Neuronal stem cell (in vitro differentiated cells): ENCODE measurements around the gene MAPT.

Experiments
- DNase-seq: peaks from one replicate; pipeline ENCODE4 v3.0.0-alpha.2; 2013; ENCODE audit warnings: low spot score
- H2AFZ ChIP-seq: one replicate; pipeline ENCODE4 v1.6.1; 2013; ENCODE audit warnings: mild to moderate bottlenecking, low read length, inconsistent platforms
- H2AK5ac ChIP-seq: 2 replicates; pipeline ENCODE4 v1.6.1; 2013; ENCODE audit warnings: low read depth, mild to moderate bottlenecking, inconsistent platforms, low read length, moderate library complexity, mixed read lengths
- H2BK120ac ChIP-seq: 2 replicates; pipeline ENCODE4 v1.6.1; 2013; ENCODE audit warnings: low read depth, mild to moderate bottlenecking, inconsistent platforms, low read length, moderate library complexity, mixed read lengths
- H2BK12ac ChIP-seq: one replicate; pipeline ENCODE4 v1.6.1; 2013; ENCODE audit warnings: low read length, inconsistent platforms
- H2BK15ac ChIP-seq: 2 replicates; pipeline ENCODE4 v1.6.1; 2013; ENCODE audit warnings: mild to moderate bottlenecking, low read length, inconsistent platforms, mixed read lengths
- H2BK5ac ChIP-seq: one replicate; pipeline ENCODE4 v1.6.1; 2013; ENCODE audit warnings: inconsistent platforms, mild to moderate bottlenecking, low read length, moderate library complexity
- H3K14ac ChIP-seq: one replicate; pipeline ENCODE4 v1.6.1; 2013; ENCODE audit warnings: low read length, inconsistent platforms
- H3K18ac ChIP-seq: 2 replicates; pipeline ENCODE4 v1.6.1; 2013; ENCODE audit warnings: low read length, inconsistent platforms
- H3K23ac ChIP-seq: 2 replicates; pipeline ENCODE4 v1.6.1; 2013; ENCODE audit warnings: low read depth, mild to moderate bottlenecking, mixed read lengths, low read length, inconsistent platforms; ENCODE audit not compliant: poor library complexity
- H3K27ac ChIP-seq: replicated peaks from 3 replicates; pipeline ENCODE4 v1.5.1; 2013; ENCODE audit warnings: low read length, inconsistent platforms
- H3K27me3 ChIP-seq, 3 experiments: 2 replicates each; pipeline ENCODE4 v1.6.1; 2013; ENCODE audit warnings: low read length in 3 of 3, mild to moderate bottlenecking in 2 of 3, inconsistent platforms in 1 of 3, low read depth in 1 of 3, mixed read lengths in 1 of 3, moderate library complexity in 1 of 3; ENCODE audit not compliant: control insufficient read depth in 3 of 3, insufficient read depth in 3 of 3
- H3K36me3 ChIP-seq, 2 donors: replicated peaks in 1 of 2; 2 replicates each; pipeline ENCODE4 v1.6.1; 2013; ENCODE audit warnings: low read length in 2 of 2; ENCODE audit not compliant: control insufficient read depth in 2 of 2, insufficient read depth in 2 of 2
- H3K4ac ChIP-seq: 2 replicates; pipeline ENCODE4 v1.6.1; 2013; ENCODE audit warnings: inconsistent platforms, mild to moderate bottlenecking, low read length, moderate library complexity
- H3K4me1 ChIP-seq, 2 donors: 1 replicate in 1 of 2; 2 replicates in 1 of 2; pipeline ENCODE4 v1.6.1; 2013; ENCODE audit warnings: low read length in 2 of 2, low read depth in 1 of 2; ENCODE audit not compliant: control insufficient read depth in 2 of 2, insufficient read depth in 1 of 2
- H3K4me2 ChIP-seq: one replicate; pipeline ENCODE4 v1.6.1; 2013; ENCODE audit warnings: mild to moderate bottlenecking, low read length, inconsistent platforms; ENCODE audit not compliant: insufficient read depth, poor library complexity, severe bottlenecking
- H3K4me3 ChIP-seq, 2 donors: 2 replicates each; pipeline ENCODE4 v1.5.1; 2013; ENCODE audit warnings: low read length in 2 of 2, mild to moderate bottlenecking in 2 of 2, inconsistent platforms in 1 of 2, moderate library complexity in 1 of 2
- H3K79me1 ChIP-seq: one replicate; pipeline ENCODE4 v1.6.1; 2013; ENCODE audit warnings: low read depth, mild to moderate bottlenecking, inconsistent platforms, low read length, moderate library complexity
- H3K9ac ChIP-seq: one replicate; pipeline ENCODE4 v1.6.1; 2013; ENCODE audit warnings: mild to moderate bottlenecking, low read depth, low read length, inconsistent platforms; ENCODE audit not compliant: poor library complexity
- H3K9me3 ChIP-seq, 2 donors: replicated peaks in 1 of 2; 2 replicates each; pipeline versions ENCODE3 to v1.6.1; 2013; ENCODE audit warnings: low read length in 2 of 2, mild to moderate bottlenecking in 2 of 2, inconsistent platforms in 1 of 2, low read depth in 1 of 2, mixed read lengths in 1 of 2, moderate library complexity in 1 of 2; ENCODE audit not compliant: control insufficient read depth in 2 of 2, insufficient read depth in 1 of 2
- H4K8ac ChIP-seq: one replicate; pipeline ENCODE4 v1.6.1; 2013; ENCODE audit warnings: low read depth, mild to moderate bottlenecking, inconsistent platforms, low read length, moderate library complexity
- H4K91ac ChIP-seq: one replicate; pipeline ENCODE4 v1.6.1; 2013; ENCODE audit warnings: low read length, low read depth, mild to moderate bottlenecking, inconsistent platforms; ENCODE audit not compliant: poor library complexity
- WGBS, 2 donors: extraction: QIAGEN DNeasy Blood & Tissue Kit; methylation state at CpG; one replicate each; pipeline ENCODE4 v1.1.7; 2013; ENCODE audit warnings: missing lambda C conversion rate in 2 of 2, mixed read lengths in 1 of 2; ENCODE audit not compliant: insufficient read length in 2 of 2, insufficient replicate concordance in 1 of 2; ENCODE audit errors: extremely low coverage in 2 of 2; 5-methylcytosine and 5-hydroxymethylcytosine counted together

The MAPT gene

DNA sequence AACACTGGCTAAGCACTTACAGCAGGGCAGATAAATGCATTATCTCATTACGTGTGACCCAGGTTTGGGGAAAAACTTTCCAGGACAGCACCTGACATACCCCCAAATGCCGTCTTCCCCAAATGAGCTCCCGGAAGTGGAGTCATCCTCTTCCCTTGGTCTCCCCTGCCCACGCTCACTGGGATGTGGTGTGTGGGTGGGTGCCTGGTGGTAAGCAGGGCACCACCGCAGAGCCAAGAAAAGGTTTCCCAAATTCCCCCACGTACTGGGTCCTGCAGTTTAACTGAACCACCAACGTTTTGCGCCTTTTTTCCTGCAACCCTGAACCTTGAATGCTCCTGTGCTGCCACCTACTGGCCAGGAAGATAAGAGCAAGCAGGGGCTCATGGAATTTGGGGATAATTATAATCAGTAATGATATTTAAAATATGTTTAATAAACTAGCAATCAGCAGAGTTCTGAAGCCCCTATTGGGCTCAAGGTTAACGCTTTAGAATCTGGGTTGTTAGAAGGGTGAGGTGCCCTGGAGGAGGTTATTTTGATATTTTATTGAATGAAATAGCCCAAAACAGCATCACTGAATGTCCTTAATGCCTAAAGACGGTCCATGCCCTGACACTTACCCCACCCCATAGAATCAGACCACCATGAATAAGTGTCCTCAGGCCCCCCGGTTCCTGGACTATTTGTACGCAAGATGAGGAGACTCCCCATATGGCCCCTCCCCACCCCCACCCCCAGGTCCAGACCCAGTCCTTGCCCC lies 41.6 kb upstream of the MAPT start:
- Histone ChIP-seq H2AFZ (no peak overlapping the region), H3K36me3 (no peaks in the 10 kb centered on the region), H3K4me2 (no peak overlapping the region), H2AK5ac (no peak overlapping the region), H3K4ac (no peak overlapping the region), H2BK120ac (no peak overlapping the region), H3K9ac (no peak overlapping the region), H3K9me3 (no peaks in the 10 kb centered on the region), H4K91ac (no peak overlapping the region), H3K4me1 (no peaks in the 10 kb centered on the region), H2BK15ac (no peak overlapping the region), H3K27ac (no peak overlapping the region), H2BK5ac (no peak overlapping the region), H2BK12ac (no peak overlapping the region), H3K18ac (no peak overlapping the region), H3K23ac (no peak overlapping the region), H3K14ac (no peak overlapping the region), H3K4me3 (no peak overlapping the region), H3K79me1 (no peaks in the 10 kb centered on the region), H4K8ac (no peak overlapping the region), H3K27me3 (peaks cover 0 to 5% (median 0%) of the 10 kb centered on the region in 3 experiments)
- DNase-seq = peak; percentile 76
- no CpG with 5 or more reads among the region's 12 CpGs for WGBS, 2 donors

DNA sequence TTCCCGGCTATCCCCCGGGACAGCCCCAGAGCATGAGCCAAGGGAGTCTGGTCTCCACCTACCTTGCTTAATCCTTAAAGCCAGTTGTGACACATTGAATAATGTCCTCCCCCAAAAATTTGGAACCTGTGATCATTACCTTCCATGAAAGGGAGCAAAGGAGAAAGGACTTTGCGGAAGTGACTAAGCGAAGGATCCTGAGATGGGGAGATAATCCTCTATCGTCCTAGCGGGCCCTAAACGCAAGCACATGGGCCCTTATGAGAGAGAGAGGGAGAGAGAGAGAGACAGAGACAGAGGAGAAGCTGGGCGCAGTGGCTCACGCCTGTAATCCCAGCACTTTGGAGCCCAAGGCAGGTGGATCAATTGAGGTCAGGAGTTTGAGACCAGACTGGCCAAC lies 40.1 kb upstream of the MAPT start:
- DNase-seq = no peak
- Histone ChIP-seq H3K14ac (no peak overlapping the region), H3K4me1 (no peaks in the 10 kb centered on the region), H3K27ac (no peak overlapping the region), H3K79me1 (no peaks in the 10 kb centered on the region), H3K23ac (no peak overlapping the region), H2BK120ac (no peak overlapping the region), H2BK12ac (no peak overlapping the region), H3K4me3 (no peak overlapping the region), H2AK5ac (no peak overlapping the region), H4K91ac (no peak overlapping the region), H2BK5ac (no peak overlapping the region), H3K9ac (no peak overlapping the region), H3K4ac (no peak overlapping the region), H2BK15ac (no peak overlapping the region), H3K4me2 (no peak overlapping the region), H4K8ac (no peak overlapping the region), H3K9me3 (no peaks in the 10 kb centered on the region), H3K36me3 (no peaks in the 10 kb centered on the region), H2AFZ (no peak overlapping the region), H3K27me3 (peaks cover 0 to 5% (median 0%) of the 10 kb centered on the region in 3 experiments), H3K18ac (no peak overlapping the region)
- WGBS, 2 donors = no CpG with 5 or more reads among the region's 9 CpGs

DNA sequence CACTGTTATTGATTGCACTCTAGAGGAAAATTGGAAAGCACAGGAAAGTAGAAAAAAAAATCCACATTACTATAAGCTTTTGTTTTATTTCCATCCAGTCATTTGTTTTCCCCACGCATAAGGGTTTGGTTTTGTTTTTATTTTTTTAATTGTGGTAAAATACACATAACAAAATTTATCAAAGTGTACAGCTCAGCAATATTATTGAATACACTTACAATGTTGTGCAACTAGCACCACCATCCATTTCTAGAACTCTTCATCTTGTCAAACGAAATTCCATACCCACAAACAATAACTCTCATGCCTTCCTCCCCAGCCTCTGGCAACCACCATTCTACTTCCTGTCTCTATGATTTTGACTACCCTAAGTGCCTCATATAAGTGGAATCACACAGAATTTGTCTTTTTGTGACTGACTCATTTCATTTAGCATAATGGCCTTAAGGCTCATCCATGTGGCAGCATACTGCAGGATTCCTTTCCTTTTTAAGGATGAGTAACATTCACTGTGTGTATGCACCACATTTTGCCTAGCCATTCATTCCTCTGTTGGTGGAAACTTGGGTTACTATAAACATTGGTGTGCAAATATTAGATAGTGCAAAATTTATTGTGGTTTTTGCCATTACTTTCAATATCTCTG lies 38.5 kb upstream of the MAPT start:
- H2BK5ac ChIP-seq = no peak overlapping the region
- H3K27ac ChIP-seq = no peak overlapping the region
- H4K91ac ChIP-seq = no peak overlapping the region
- no peak for DNase-seq
- H3K9ac ChIP-seq = no peak overlapping the region
- peaks cover 0 to 5% (median 0%) of the 10 kb centered on the region in 3 experiments for H3K27me3 ChIP-seq
- H3K9me3 ChIP-seq = no peaks in the 10 kb centered on the region
- H3K4me1 ChIP-seq = peaks cover 0 to 2% of the 10 kb centered on the region in 2 donors
- H3K18ac ChIP-seq = no peak overlapping the region
- H3K79me1 ChIP-seq = no peaks in the 10 kb centered on the region
- H2AFZ ChIP-seq = no peak overlapping the region
- no peak overlapping the region for H3K4ac ChIP-seq
- no peak overlapping the region for H2BK12ac ChIP-seq
- no peak overlapping the region for H4K8ac ChIP-seq
- no peaks in the 10 kb centered on the region for H3K36me3 ChIP-seq
- H3K4me3 ChIP-seq = no peak overlapping the region
- WGBS, 2 donors = no CpG with 5 or more reads among the region's 2 CpGs
- H3K4me2 ChIP-seq = no peak overlapping the region
- no peak overlapping the region for H2BK15ac ChIP-seq
- H2BK120ac ChIP-seq = no peak overlapping the region
- no peak overlapping the region for H3K14ac ChIP-seq
- H3K23ac ChIP-seq = no peak overlapping the region
- no peak overlapping the region for H2AK5ac ChIP-seq

DNA sequence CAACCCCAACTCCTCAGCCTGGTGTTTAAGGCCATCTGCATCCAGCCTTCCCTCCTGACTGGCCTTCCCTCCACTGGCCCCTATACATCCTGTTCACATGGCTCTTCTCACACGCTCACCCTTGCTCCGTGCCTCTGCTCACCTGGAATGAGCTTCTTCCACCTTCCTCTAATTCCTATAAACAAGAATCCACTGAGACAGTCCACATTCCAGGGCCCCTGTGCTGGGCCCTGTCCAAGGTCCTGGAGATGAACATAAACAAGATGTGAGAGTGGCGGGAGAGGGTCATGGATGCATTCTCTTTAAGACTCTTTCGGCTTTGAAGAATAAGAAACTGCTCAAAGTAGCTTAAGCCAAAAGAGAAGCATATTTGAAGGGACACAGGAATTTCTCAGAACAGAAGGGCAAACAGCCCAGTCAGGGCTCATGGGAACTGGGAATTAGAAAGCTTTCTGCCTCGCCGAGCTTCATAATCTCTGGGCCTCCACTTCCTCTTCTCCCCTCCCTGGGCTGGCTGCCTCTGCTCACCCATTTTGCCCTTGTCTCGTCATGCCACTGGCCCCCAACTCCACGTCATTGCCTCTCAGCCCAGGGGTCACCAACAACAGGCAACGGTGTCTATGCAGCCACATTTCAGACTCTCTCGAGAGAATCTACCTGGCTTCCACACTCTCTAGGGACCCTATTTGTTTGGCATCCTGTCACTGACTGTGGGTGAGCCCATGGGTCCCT lies 36.2 kb upstream of the MAPT start:
- H2BK15ac ChIP-seq = no peak overlapping the region
- no peak overlapping the region for H2AFZ ChIP-seq
- H4K91ac ChIP-seq = no peak overlapping the region
- H3K18ac ChIP-seq = no peak overlapping the region
- no peaks in the 10 kb centered on the region for H3K27me3 ChIP-seq
- H3K4me1 ChIP-seq = peaks cover 0 to 2% of the 10 kb centered on the region in 2 donors
- H3K4me2 ChIP-seq = no peak overlapping the region
- H3K9ac ChIP-seq = no peak overlapping the region
- H3K4me3 ChIP-seq = no peak overlapping the region
- no CpG with 5 or more reads among the region's 10 CpGs for WGBS, 2 donors
- no peak overlapping the region for H2BK12ac ChIP-seq
- H3K79me1 ChIP-seq = no peaks in the 10 kb centered on the region
- H3K23ac ChIP-seq = peak overlapping the region; percentile 0
- H3K27ac ChIP-seq = no peak overlapping the region
- H3K4ac ChIP-seq = no peak overlapping the region
- H3K36me3 ChIP-seq = no peaks in the 10 kb centered on the region
- H3K9me3 ChIP-seq = no peaks in the 10 kb centered on the region
- no peak overlapping the region for H2AK5ac ChIP-seq
- no peak overlapping the region for H2BK5ac ChIP-seq
- H2BK120ac ChIP-seq = no peak overlapping the region
- DNase-seq = peak; percentile 67
- no peak overlapping the region for H4K8ac ChIP-seq
- no peak overlapping the region for H3K14ac ChIP-seq
